ENCODE results near the gene HAL. TPM values are rescaled to one million over a fixed set of nuclear protein-coding genes. Genes with fewer than 3 reads are reported as not detected.

Gene HAL
- total and polyA plus RNA-seq, 10 of the 15 experiments (the other 5 are each of a cell fraction or from before 2014, with no cell fraction given) = 0.04 to 0.45 (median 0.13) TPM; not detected in 1

DNA sequence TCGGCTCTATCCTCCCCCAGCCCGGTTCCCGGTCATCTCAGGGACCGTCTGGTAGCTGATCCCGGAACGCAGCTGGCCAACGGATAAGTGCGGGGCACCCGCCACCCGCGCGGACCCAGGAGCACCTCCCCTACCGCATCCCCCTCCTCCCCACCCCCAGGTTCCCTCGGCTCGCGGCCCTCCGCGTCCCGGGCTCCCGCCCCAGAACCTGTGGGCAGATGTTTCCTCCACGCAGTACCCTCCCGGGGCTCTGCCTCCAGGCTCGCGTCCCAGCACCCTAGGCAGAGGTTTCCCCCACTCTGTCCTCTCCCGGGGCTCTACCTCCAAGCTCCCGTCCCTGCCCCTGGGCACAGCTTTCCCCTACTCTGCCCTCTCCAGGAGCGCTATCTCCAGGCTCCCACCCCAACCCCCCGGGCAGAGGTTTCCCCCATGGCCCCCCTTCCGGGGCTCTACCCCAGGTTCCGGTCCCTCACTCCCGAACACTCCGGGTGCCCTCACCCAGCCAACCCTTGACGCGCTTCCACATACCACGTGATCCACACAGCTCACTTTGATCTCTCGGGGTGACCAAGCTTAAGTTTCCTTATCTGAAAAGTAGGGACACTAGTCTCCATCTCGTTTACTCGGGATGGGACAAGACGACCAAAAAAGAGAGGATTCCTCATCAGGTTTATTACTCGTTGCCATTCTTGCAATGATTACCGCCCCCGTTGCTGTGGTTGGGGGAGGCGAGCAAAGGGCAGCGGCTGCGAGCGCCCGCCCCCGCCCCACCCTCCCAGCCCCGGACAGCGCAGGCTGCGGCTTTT is 53.4 kb downstream of the HAL start, which contains the start of gene CCDC38 (continued):
- TF ChIP-seq ZBTB33 (IDR thresholded peaks at IDR 0.05) = no peak
- no peak for TF ChIP-seq BCL3 (IDR thresholded peaks at IDR 0.05; ENCODE audit: borderline replicate concordance, insufficient read depth, low read depth, low read length, poor library complexity, severe bottlenecking)
- TF ChIP-seq RAD51 (IDR thresholded peaks at IDR 0.05) = peak; percentile 98
- no peak for TF ChIP-seq IRF3 (IDR thresholded peaks at IDR 0.05)
- no peak for TF ChIP-seq BCL11A (IDR thresholded peaks at IDR 0.05; ENCODE audit: low read depth, low read length)
- no peak for TF ChIP-seq CEBPB (IDR thresholded peaks at IDR 0.05; ENCODE audit: borderline replicate concordance in 1 of 2, low read depth in 2 of 2, low read length in 2 of 2)
- TF ChIP-seq, protein P1, sequence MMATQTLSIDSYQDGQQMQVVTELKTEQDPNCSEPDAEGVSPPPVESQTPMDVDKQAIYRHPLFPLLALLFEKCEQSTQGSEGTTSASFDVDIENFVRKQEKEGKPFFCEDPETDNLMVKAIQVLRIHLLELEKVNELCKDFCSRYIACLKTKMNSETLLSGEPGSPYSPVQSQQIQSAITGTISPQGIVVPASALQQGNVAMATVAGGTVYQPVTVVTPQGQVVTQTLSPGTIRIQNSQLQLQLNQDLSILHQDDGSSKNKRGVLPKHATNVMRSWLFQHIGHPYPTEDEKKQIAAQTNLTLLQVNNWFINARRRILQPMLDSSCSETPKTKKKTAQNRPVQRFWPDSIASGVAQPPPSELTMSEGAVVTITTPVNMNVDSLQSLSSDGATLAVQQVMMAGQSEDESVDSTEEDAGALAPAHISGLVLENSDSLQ (IDR thresholded peaks at IDR 0.05) = no peak
- no peak for TF ChIP-seq ZZZ3 (IDR thresholded peaks at IDR 0.05; ENCODE audit: control insufficient read depth, insufficient read length, low read depth)
- TF ChIP-seq SMARCA5 (IDR thresholded peaks at IDR 0.05) = no peak
- TF ChIP-seq, protein P2, sequence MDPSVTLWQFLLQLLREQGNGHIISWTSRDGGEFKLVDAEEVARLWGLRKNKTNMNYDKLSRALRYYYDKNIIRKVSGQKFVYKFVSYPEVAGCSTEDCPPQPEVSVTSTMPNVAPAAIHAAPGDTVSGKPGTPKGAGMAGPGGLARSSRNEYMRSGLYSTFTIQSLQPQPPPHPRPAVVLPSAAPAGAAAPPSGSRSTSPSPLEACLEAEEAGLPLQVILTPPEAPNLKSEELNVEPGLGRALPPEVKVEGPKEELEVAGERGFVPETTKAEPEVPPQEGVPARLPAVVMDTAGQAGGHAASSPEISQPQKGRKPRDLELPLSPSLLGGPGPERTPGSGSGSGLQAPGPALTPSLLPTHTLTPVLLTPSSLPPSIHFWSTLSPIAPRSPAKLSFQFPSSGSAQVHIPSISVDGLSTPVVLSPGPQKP (IDR thresholded peaks at IDR 0.05; ENCODE audit: low read depth, low read length) = no peak
- no peak for TF ChIP-seq BMI1 (IDR thresholded peaks at IDR 0.05; ENCODE audit: borderline replicate concordance)
- peak; percentile 79 for TF ChIP-seq USF1 (IDR thresholded peaks at IDR 0.05; ENCODE audit: borderline replicate concordance, extremely low read length, insufficient read depth, low read depth, low read length)
- TF ChIP-seq NFYA (IDR thresholded peaks at IDR 0.05; ENCODE audit: borderline replicate concordance, low read depth, low read length) = no peak
- TF ChIP-seq HDGF (IDR thresholded peaks at IDR 0.05) = 0 out of 2 replicates have a peak, but pooled peaks have one; percentile 20
- no peak for TF ChIP-seq MXI1 (IDR thresholded peaks at IDR 0.05; ENCODE audit: low read depth, low read length)
- peak; percentile 49; the same call in 1 of the 3 replicates for TF ChIP-seq POU2F2 (IDR thresholded peaks at IDR 0.05; ENCODE audit: borderline replicate concordance, low read depth, low read length)
- TF ChIP-seq, protein P3, sequence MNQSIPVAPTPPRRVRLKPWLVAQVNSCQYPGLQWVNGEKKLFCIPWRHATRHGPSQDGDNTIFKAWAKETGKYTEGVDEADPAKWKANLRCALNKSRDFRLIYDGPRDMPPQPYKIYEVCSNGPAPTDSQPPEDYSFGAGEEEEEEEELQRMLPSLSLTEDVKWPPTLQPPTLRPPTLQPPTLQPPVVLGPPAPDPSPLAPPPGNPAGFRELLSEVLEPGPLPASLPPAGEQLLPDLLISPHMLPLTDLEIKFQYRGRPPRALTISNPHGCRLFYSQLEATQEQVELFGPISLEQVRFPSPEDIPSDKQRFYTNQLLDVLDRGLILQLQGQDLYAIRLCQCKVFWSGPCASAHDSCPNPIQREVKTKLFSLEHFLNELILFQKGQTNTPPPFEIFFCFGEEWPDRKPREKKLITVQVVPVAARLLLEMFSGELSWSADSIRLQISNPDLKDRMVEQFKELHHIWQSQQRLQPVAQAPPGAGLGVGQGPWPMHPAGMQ (IDR thresholded peaks at IDR 0.05; ENCODE audit: borderline replicate concordance) = no peak
- TF ChIP-seq MYC (IDR thresholded peaks at IDR 0.05; ENCODE audit: insufficient read depth, insufficient read length, insufficient replicate concordance, low read length, severe bottlenecking) = no peak
- TF ChIP-seq MTA2 (IDR thresholded peaks at IDR 0.05; ENCODE audit: low read depth) = no peak

Data from GM12878 (cell line).